Esophagus (tissue), 2 donors: ENCODE data around the gene EXD3. TPM values are rescaled to one million over a fixed set of nuclear protein-coding genes. Genes with fewer than 3 reads are reported as not detected.

ENCODE experiments used
- H3K27ac ChIP-seq, 2 donors: one replicate each; pipeline ENCODE4 v1.5.1; 2013; ENCODE audit warnings: low read depth in 2 of 2, mild to moderate bottlenecking in 2 of 2, inconsistent platforms in 1 of 2, low read length in 1 of 2, moderate library complexity in 1 of 2
- H3K27me3 ChIP-seq, 2 donors: one replicate each; pipeline ENCODE4 v1.6.1; 2013; ENCODE audit warnings: low read length in 2 of 2, control low read depth in 1 of 2, mild to moderate bottlenecking in 1 of 2; ENCODE audit not compliant: insufficient read depth in 2 of 2, control insufficient read depth in 1 of 2
- H3K36me3 ChIP-seq, 2 donors: one replicate each; pipeline ENCODE4 v1.6.1; 2013; ENCODE audit warnings: low read length in 1 of 2; ENCODE audit not compliant: control insufficient read depth in 2 of 2, insufficient read depth in 2 of 2
- H3K4me1 ChIP-seq, 2 donors: one replicate each; pipeline ENCODE4 v1.6.1; 2013; ENCODE audit warnings: low read length in 1 of 2; ENCODE audit not compliant: control insufficient read depth in 2 of 2, insufficient read depth in 2 of 2
- H3K4me3 ChIP-seq, 2 donors: one replicate each; pipeline ENCODE4 v1.5.1; 2013; ENCODE audit warnings: low read length in 2 of 2, mild to moderate bottlenecking in 2 of 2, low read depth in 1 of 2, moderate library complexity in 1 of 2
- H3K9me3 ChIP-seq, 2 donors: one replicate each; pipeline ENCODE4 v1.6.1; 2013; ENCODE audit warnings: mild to moderate bottlenecking in 2 of 2, low read depth in 1 of 2, low read length in 1 of 2, moderate library complexity in 1 of 2; ENCODE audit not compliant: control insufficient read depth in 2 of 2, insufficient read depth in 1 of 2
- WGBS, 2 donors: extraction: QIAGEN DNeasy Blood & Tissue Kit; methylation state at CpG; one replicate each; pipeline ENCODE4 v1.1.7; 2013; 5-methylcytosine and 5-hydroxymethylcytosine counted together
- polyA plus RNA-seq, 2 donors: library from polyadenylated mRNA; stranded (reverse); fragments of 200-250 nt; gene quantifications; one replicate each; pipeline ENCODE4 v1.2.3, GENCODE V29; 2013
- donor health status: healthy with polysubstance abuse.
- donor health status: Bipolar disorder and iron deficiency.

EXD3 gene
- polyA plus RNA-seq, 2 donors: 9.7 to 20.8 TPM

GRCh38 chr9:137354845-137355760 is 67.9 kb downstream of the EXD3 start:
- no peak overlapping the region for H3K4me3 ChIP-seq
- 90 to 93% methylated on average over 29 of the region's 30 CpGs for WGBS, 2 donors
- no peak overlapping the region for H3K27ac ChIP-seq
- no peaks in the 10 kb centered on the region for H3K36me3 ChIP-seq
- H3K9me3 ChIP-seq: peaks cover 11 to 23% of the 10 kb centered on the region in 2 donors
- H3K4me1 ChIP-seq: no peaks in the 10 kb centered on the region
- H3K27me3 ChIP-seq: no peaks in the 10 kb centered on the region

- H3K27me3 ChIP-seq: no peaks in the 10 kb centered on the region
- WGBS, 2 donors: 87 to 89% methylated on average over 28 of the region's 28 CpGs
- no peak overlapping the region for H3K27ac ChIP-seq
- H3K4me1 ChIP-seq: no peaks in the 10 kb centered on the region
- no peak overlapping the region for H3K4me3 ChIP-seq
- H3K36me3 ChIP-seq: no peaks in the 10 kb centered on the region
- H3K9me3 ChIP-seq: peaks cover 11 to 23% of the 10 kb centered on the region in 2 donors
Measured at GRCh38 chr9:137354153-137354844, 68.7 kb downstream of the EXD3 start.

- peaks cover 11 to 23% of the 10 kb centered on the region in 2 donors for H3K9me3 ChIP-seq
- H3K27ac ChIP-seq: no peak overlapping the region
- 85 to 92% methylated on average over 34 to 43 of the region's 43 CpGs for WGBS, 2 donors
- H3K4me1 ChIP-seq: no peaks in the 10 kb centered on the region
- no peak overlapping the region for H3K4me3 ChIP-seq
- no peaks in the 10 kb centered on the region for H3K36me3 ChIP-seq
- H3K27me3 ChIP-seq: no peaks in the 10 kb centered on the region
Measured at GRCh38 chr9:137353223-137354152, 69.5 kb downstream of the EXD3 start.

- Histone ChIP-seq H3K4me1 (no peaks in the 10 kb centered on the region), H3K36me3 (peaks cover 0 to 4% of the 10 kb centered on the region in 2 donors), H3K4me3 (no peak overlapping the region), H3K27me3 (no peaks in the 10 kb centered on the region), H3K9me3 (peaks cover 11 to 17% of the 10 kb centered on the region in 2 donors), H3K27ac (no peak overlapping the region)
- WGBS, 2 donors: 89 to 91% methylated on average over 21 to 26 of the region's 26 CpGs
Measured at GRCh38 chr9:137352511-137353222, 70.3 kb downstream of the EXD3 start.

GRCh38 chr9:137351781-137352501 is 71.0 kb downstream of the EXD3 start:
- H3K9me3 ChIP-seq: peaks cover 8 to 17% of the 10 kb centered on the region in 2 donors
- H3K27ac ChIP-seq: no peak overlapping the region
- H3K27me3 ChIP-seq: no peaks in the 10 kb centered on the region
- peaks cover 0 to 4% of the 10 kb centered on the region in 2 donors for H3K36me3 ChIP-seq
- WGBS, 2 donors: 88 to 90% methylated on average over 23 of the region's 23 CpGs
- no peak overlapping the region for H3K4me3 ChIP-seq
- H3K4me1 ChIP-seq: no peaks in the 10 kb centered on the region

- no peaks in the 10 kb centered on the region for H3K4me1 ChIP-seq
- H3K27me3 ChIP-seq: no peaks in the 10 kb centered on the region
- H3K9me3 ChIP-seq: peaks cover 6 to 10% of the 10 kb centered on the region in 2 donors
- no peak overlapping the region for H3K4me3 ChIP-seq
- H3K27ac ChIP-seq: no peak overlapping the region
- peaks cover 0 to 4% of the 10 kb centered on the region in 2 donors for H3K36me3 ChIP-seq
- WGBS, 2 donors: 93 to 94% methylated on average over 28 to 30 of the region's 30 CpGs
Measured at GRCh38 chr9:137350696-137351584, 72.0 kb downstream of the EXD3 start.

GRCh38 chr9:137349471-137350033 is 73.4 kb downstream of the EXD3 start:
- no peaks in the 10 kb centered on the region for H3K4me1 ChIP-seq
- WGBS, 2 donors: 94 to 96% methylated on average over 27 of the region's 27 CpGs
- H3K4me3 ChIP-seq: no peak overlapping the region
- H3K36me3 ChIP-seq: peaks cover 0 to 4% of the 10 kb centered on the region in 2 donors
- no peaks in the 10 kb centered on the region for H3K27me3 ChIP-seq
- no peaks in the 10 kb centered on the region for H3K9me3 ChIP-seq
- no peak overlapping the region for H3K27ac ChIP-seq
